GM10248 (cell line): ENCODE data around the gene CINP.

Experiments
- CTCF ChIA-PET: fragments of 300-600 bp; sonication (Branson Sonifier 250); formaldehyde crosslinking; extraction: SDS; loops from one replicate; lab custom pipeline; 2021; ENCODE audit warnings: antibody characterized with exemption; lab: Yijun Ruan, JAX
- POLR2A ChIA-PET: fragments of 350-650 bp; sonication (Branson Sonifier 250); formaldehyde crosslinking; extraction: SDS; loops from one replicate; lab custom pipeline; 2020; ENCODE audit warnings: antibody characterized with exemption; lab: Yijun Ruan, JAX
- DNase-seq: peaks from one replicate; pipeline ENCODE4 v3.0.0; 2012; ENCODE audit errors: extremely low spot score
- CTCF ChIP-seq: IDR thresholded peaks from 2 replicates; pipeline ENCODE4 v1.5.1; 2012; ENCODE audit warnings: mild to moderate bottlenecking, low read depth; ENCODE audit errors: extremely low read depth, missing control alignments, control extremely low read depth

Gene CINP

GRCh38 chr14:102342238-102342637 is 20.5 kb downstream of the CINP start:
- TF ChIP-seq CTCF = no peak
- POLR2A ChIA-PET = no interaction called here
- DNase-seq = no peak
- CTCF ChIA-PET = no interaction called here

- ChIA-PET CTCF (no interaction called here), POLR2A (no interaction called here)
- DNase-seq = no peak
- TF ChIP-seq CTCF = no peak
Measured at GRCh38 chr14:102341566-102341965, 21.1 kb downstream of the CINP start.

GRCh38 chr14:102338724-102339123 is 24.0 kb downstream of the CINP start:
- POLR2A ChIA-PET = no interaction called here

GRCh38 chr14:102335163-102335562 is 27.5 kb downstream of the CINP start:
- no peak for TF ChIP-seq CTCF
- POLR2A ChIA-PET = interaction anchor here (0.6 kb wide), 1 partner anchor 272 kb away, joined by 3 read pairs; no protein-coding TSS in a partner anchor
- no peak for DNase-seq
- CTCF ChIA-PET = interaction anchor here (1.2 to 4.2 kb wide), 4 partner anchors 13 to 18 kb away, joined by 3 to 16 read pairs (median 8); no protein-coding TSS in a partner anchor

More at GRCh38 chr14:102338724-102339123, 24.0 kb downstream of the CINP start:
- CTCF ChIA-PET = no interaction called here
- no peak for TF ChIP-seq CTCF
- DNase-seq = no peak

- ChIA-PET POLR2A (interaction anchor here (0.5 kb wide), 1 partner anchor 475 kb away, joined by 3 read pairs; no protein-coding TSS in a partner anchor), CTCF (interaction anchor here (0.7 to 4.2 kb wide), 5 partner anchors 12 to 19 kb away, joined by 3 to 16 read pairs (median 7); no protein-coding TSS in a partner anchor)
- DNase-seq = no peak
- TF ChIP-seq CTCF = no peak
Measured at GRCh38 chr14:102333795-102334705, 28.6 kb downstream of the CINP start.

- DNase-seq = no peak
- POLR2A ChIA-PET = no interaction called here
- CTCF ChIA-PET = interaction anchor here (0.7 to 2.2 kb wide), 3 partner anchors 13 to 16 kb away, joined by 3 to 7 read pairs (median 5); no protein-coding TSS in a partner anchor
- TF ChIP-seq CTCF = no peak
Measured at GRCh38 chr14:102333390-102333789, 29.3 kb downstream of the CINP start.
